Measurements from ENCODE around the gene PRDM10.
A peak's percentile ranks its signal among the peaks of the same experiment; 100 is the strongest.

The PRDM10 gene

DNA sequence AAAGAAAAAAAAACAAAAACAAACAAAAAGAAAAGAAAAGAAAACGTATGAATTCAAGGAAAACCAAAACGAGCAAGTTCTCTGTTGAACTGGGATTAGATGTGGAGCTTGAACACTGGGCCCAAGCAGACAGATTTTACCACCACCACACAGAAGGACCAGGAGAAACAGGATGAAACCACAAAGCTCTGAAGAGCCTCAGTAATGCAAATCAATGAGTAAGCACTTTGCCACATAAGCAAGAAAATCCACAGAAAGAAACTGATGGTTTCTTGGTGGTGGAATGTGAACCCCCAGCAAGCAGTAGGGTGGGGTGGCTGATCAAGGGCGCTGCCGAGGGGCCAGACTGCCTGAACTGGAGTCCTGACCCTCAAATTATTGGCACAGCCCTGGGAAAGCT, 56.4 kb downstream of the PRDM10 start:
- H3K79me2 ChIP-seq (ENCODE audit: insufficient read depth, low read length): peaks cover 44% of the 10 kb centered on the region
- H3K9me2 ChIP-seq (ENCODE audit: low read depth, low read length): no peaks in the 10 kb centered on the region
- H2AFZ ChIP-seq (ENCODE audit: low read length): no peak overlapping the region
- H3K9me3 ChIP-seq (ENCODE audit: low read length): no peaks in the 10 kb centered on the region
- peak overlapping the region; percentile 78 for H3K4me3 ChIP-seq (ENCODE audit: low read depth, low read length, poor library complexity, severe bottlenecking)
- peak overlapping the region; percentile 100 for H3K27ac ChIP-seq (ENCODE audit: low read depth, low read length, poor library complexity, severe bottlenecking)
- peaks cover 43% of the 10 kb centered on the region for H3K36me3 ChIP-seq (ENCODE audit: insufficient read depth, low read length)
- peak overlapping the region; percentile 76 for H3K4me2 ChIP-seq (ENCODE audit: low read length)
- no peak for TF ChIP-seq EZH2 (IDR thresholded peaks at IDR 0.05; ENCODE audit: borderline replicate concordance, low read length)
- TF ChIP-seq, protein P1, sequence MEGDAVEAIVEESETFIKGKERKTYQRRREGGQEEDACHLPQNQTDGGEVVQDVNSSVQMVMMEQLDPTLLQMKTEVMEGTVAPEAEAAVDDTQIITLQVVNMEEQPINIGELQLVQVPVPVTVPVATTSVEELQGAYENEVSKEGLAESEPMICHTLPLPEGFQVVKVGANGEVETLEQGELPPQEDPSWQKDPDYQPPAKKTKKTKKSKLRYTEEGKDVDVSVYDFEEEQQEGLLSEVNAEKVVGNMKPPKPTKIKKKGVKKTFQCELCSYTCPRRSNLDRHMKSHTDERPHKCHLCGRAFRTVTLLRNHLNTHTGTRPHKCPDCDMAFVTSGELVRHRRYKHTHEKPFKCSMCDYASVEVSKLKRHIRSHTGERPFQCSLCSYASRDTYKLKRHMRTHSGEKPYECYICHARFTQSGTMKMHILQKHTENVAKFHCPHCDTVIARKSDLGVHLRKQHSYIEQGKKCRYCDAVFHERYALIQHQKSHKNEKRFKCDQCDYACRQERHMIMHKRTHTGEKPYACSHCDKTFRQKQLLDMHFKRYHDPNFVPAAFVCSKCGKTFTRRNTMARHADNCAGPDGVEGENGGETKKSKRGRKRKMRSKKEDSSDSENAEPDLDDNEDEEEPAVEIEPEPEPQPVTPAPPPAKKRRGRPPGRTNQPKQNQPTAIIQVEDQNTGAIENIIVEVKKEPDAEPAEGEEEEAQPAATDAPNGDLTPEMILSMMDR (IDR thresholded peaks at IDR 0.05; ENCODE audit: low read length): no peak
- no peaks in the 10 kb centered on the region; the same call in 1 of the 2 replicates for H3F3A ChIP-seq (ENCODE audit: insufficient read depth, low read length)
- peak overlapping the region; percentile 83 for H3K9ac ChIP-seq (ENCODE audit: low read length)
- peaks cover 90% of the 10 kb centered on the region for H3K4me1 ChIP-seq (ENCODE audit: insufficient read depth, low read length, severe bottlenecking)
- no peaks in the 10 kb centered on the region for H4K20me1 ChIP-seq (ENCODE audit: insufficient read depth, low read length)
- no peaks in the 10 kb centered on the region for H3K27me3 ChIP-seq (ENCODE audit: insufficient read depth, low read length)

DNA sequence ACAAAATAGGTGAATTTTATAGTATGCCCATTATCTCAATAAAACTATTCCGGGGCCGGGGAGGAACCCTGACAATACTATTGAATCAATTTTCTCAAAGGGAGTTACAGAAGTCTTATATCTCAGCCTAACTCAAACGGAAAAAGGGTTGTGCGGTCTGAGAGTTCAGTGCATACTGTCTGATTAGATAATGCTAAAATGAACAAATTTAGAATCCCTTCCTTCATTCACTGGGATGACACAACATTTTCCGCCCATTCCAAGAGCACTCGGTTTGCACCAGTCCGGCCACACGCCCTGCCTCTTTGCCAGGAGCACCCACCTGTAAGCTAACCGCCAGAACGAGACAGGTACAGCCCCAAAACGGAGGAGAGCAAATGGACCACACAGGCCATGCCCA, 57.3 kb downstream of the PRDM10 start:
- Histone ChIP-seq H3K9ac (ENCODE audit: low read length) (peak overlapping the region; percentile 83), H3K9me3 (ENCODE audit: low read length) (no peaks in the 10 kb centered on the region), H2AFZ (ENCODE audit: low read length) (no peak overlapping the region), H4K20me1 (ENCODE audit: insufficient read depth, low read length) (no peaks in the 10 kb centered on the region), H3K4me3 (ENCODE audit: low read depth, low read length, poor library complexity, severe bottlenecking) (peak overlapping the region; percentile 78), H3K79me2 (ENCODE audit: insufficient read depth, low read length) (peaks cover 46% of the 10 kb centered on the region), H3K27ac (ENCODE audit: low read depth, low read length, poor library complexity, severe bottlenecking) (peak overlapping the region; percentile 100), H3K9me2 (ENCODE audit: low read depth, low read length) (no peaks in the 10 kb centered on the region), H3K27me3 (ENCODE audit: insufficient read depth, low read length) (no peaks in the 10 kb centered on the region), H3K4me2 (ENCODE audit: low read length) (peak overlapping the region; percentile 76), H3K4me1 (ENCODE audit: insufficient read depth, low read length, severe bottlenecking) (peaks cover 90% of the 10 kb centered on the region), H3K36me3 (ENCODE audit: insufficient read depth, low read length) (peaks cover 52% of the 10 kb centered on the region), H3F3A (ENCODE audit: insufficient read depth, low read length) (no peaks in the 10 kb centered on the region)
- no peak for TF ChIP-seq EZH2 (IDR thresholded peaks at IDR 0.05; ENCODE audit: borderline replicate concordance, low read length)
- TF ChIP-seq, protein P1 (IDR thresholded peaks at IDR 0.05; ENCODE audit: low read length): no peak

DNA sequence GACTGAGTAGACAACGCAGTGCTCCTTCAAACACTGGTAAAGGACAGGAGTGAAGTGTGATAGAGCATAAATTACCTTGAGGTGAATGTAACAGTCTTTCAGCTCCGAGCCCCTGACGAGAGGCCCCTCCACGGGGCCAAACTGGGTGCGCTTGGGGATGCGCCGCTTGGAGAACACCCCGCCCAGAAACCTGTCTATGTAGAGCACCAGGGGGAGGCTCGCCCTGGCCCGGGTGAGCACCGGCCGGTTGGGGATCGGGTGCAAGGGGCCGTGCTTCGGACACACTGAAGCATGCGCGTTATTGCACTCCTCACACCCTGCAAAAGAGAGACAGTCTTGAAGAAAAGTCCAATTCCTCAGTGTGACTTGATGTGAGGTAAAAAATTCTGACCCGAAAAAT, 57.9 kb downstream of the PRDM10 start:
- no peak overlapping the region; the same call in 1 of the 2 replicates for H3K9ac ChIP-seq (ENCODE audit: low read length)
- H3K79me2 ChIP-seq (ENCODE audit: insufficient read depth, low read length): peaks cover 46% of the 10 kb centered on the region
- H4K20me1 ChIP-seq (ENCODE audit: insufficient read depth, low read length): no peaks in the 10 kb centered on the region
- peaks cover 90% of the 10 kb centered on the region for H3K4me1 ChIP-seq (ENCODE audit: insufficient read depth, low read length, severe bottlenecking)
- no peaks in the 10 kb centered on the region for H3K9me2 ChIP-seq (ENCODE audit: low read depth, low read length)
- no peaks in the 10 kb centered on the region for H3K9me3 ChIP-seq (ENCODE audit: low read length)
- H3K27ac ChIP-seq (ENCODE audit: low read depth, low read length, poor library complexity, severe bottlenecking): peak overlapping the region; percentile 100
- H3F3A ChIP-seq (ENCODE audit: insufficient read depth, low read length): no peaks in the 10 kb centered on the region
- peaks cover 58% of the 10 kb centered on the region for H3K36me3 ChIP-seq (ENCODE audit: insufficient read depth, low read length)
- H2AFZ ChIP-seq (ENCODE audit: low read length): no peak overlapping the region
- peak overlapping the region; percentile 78 for H3K4me3 ChIP-seq (ENCODE audit: low read depth, low read length, poor library complexity, severe bottlenecking)
- no peaks in the 10 kb centered on the region for H3K27me3 ChIP-seq (ENCODE audit: insufficient read depth, low read length)
- TF ChIP-seq EZH2 (IDR thresholded peaks at IDR 0.05; ENCODE audit: borderline replicate concordance, low read length): no peak
- TF ChIP-seq, protein P1 (IDR thresholded peaks at IDR 0.05; ENCODE audit: low read length): no peak
- peak overlapping the region; percentile 76 for H3K4me2 ChIP-seq (ENCODE audit: low read length)

Data from OCI-LY1 (cell line).